Measurements from ENCODE around the gene MDGA2.

GRCh38 chr14:47626151-47627035 is 49.0 kb downstream of the MDGA2 start:
- no peak for TF ChIP-seq SMC3 (IDR thresholded peaks at IDR 0.05; ENCODE audit: low read depth, low read length)
- TF ChIP-seq, protein P1, sequence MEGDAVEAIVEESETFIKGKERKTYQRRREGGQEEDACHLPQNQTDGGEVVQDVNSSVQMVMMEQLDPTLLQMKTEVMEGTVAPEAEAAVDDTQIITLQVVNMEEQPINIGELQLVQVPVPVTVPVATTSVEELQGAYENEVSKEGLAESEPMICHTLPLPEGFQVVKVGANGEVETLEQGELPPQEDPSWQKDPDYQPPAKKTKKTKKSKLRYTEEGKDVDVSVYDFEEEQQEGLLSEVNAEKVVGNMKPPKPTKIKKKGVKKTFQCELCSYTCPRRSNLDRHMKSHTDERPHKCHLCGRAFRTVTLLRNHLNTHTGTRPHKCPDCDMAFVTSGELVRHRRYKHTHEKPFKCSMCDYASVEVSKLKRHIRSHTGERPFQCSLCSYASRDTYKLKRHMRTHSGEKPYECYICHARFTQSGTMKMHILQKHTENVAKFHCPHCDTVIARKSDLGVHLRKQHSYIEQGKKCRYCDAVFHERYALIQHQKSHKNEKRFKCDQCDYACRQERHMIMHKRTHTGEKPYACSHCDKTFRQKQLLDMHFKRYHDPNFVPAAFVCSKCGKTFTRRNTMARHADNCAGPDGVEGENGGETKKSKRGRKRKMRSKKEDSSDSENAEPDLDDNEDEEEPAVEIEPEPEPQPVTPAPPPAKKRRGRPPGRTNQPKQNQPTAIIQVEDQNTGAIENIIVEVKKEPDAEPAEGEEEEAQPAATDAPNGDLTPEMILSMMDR (conservative IDR thresholded peaks at IDR 0.05; ENCODE audit: low read depth, low read length), result no peak
- no peak for TF ChIP-seq POLR2A (IDR thresholded peaks at IDR 0.05; ENCODE audit: low read depth, low read length)
- no peak for TF ChIP-seq RAD21 (IDR thresholded peaks at IDR 0.05; ENCODE audit: low read length)
- TF ChIP-seq FOS (IDR thresholded peaks at IDR 0.05; ENCODE audit: low read depth, low read length), result no peak
- TF ChIP-seq CHD1 (IDR thresholded peaks at IDR 0.05; ENCODE audit: low read depth, low read length), result no peak
- TF ChIP-seq, protein P2, sequence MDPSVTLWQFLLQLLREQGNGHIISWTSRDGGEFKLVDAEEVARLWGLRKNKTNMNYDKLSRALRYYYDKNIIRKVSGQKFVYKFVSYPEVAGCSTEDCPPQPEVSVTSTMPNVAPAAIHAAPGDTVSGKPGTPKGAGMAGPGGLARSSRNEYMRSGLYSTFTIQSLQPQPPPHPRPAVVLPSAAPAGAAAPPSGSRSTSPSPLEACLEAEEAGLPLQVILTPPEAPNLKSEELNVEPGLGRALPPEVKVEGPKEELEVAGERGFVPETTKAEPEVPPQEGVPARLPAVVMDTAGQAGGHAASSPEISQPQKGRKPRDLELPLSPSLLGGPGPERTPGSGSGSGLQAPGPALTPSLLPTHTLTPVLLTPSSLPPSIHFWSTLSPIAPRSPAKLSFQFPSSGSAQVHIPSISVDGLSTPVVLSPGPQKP (IDR thresholded peaks at IDR 0.05; ENCODE audit: borderline replicate concordance, low read depth, low read length), result no peak
- TF ChIP-seq BHLHE40 (IDR thresholded peaks at IDR 0.05; ENCODE audit: low read depth, low read length), result no peak
- TF ChIP-seq MAZ (IDR thresholded peaks at IDR 0.05; ENCODE audit: borderline replicate concordance, low read depth, low read length), result no peak

All from IMR-90 (cell line).